ENCODE measurements around the gene CACNA2D3. TPM values are rescaled to one million over a fixed set of nuclear protein-coding genes. Genes with fewer than 3 reads are reported as not detected.

Gene CACNA2D3
- total and polyA plus RNA-seq, 2 donors from 2014 or later = 5.7 to 11.2 TPM

GRCh38 chr3:54120657-54121413 is 1.5 kb upstream of the CACNA2D3 start:
- peaks cover 16% of the 10 kb centered on the region for H3K27me3 ChIP-seq (ENCODE audit: control insufficient read depth, insufficient read depth, low read length)
- H3K9me3 ChIP-seq (ENCODE audit: control insufficient read depth in 2 of 3, insufficient read depth in 1 of 3, low read length in 3 of 3) = no peaks in the 10 kb centered on the region
- peak overlapping the region in 1 of 3 donors; percentile 48 for H3K4me3 ChIP-seq (ENCODE audit: low read length in 3 of 3)
- TF ChIP-seq CTCF (IDR thresholded peaks at IDR 0.05; ENCODE audit: borderline replicate concordance, extremely low read depth, insufficient read depth) = no peak
- no peak overlapping the region for H3K9ac ChIP-seq (ENCODE audit: low read length in 3 of 3)
- FAIRE-seq (no peak), DNase-seq (peak; percentile 64 to 89 (median 70))
- H3K4me1 ChIP-seq (ENCODE audit: control insufficient read depth in 2 of 3, insufficient read depth in 2 of 3, low read depth in 1 of 3, low read length in 3 of 3) = no peaks in the 10 kb centered on the region
- intact Hi-C loops (cut with DNase I) = no loop called here
- no peak overlapping the region for H3K27ac ChIP-seq (ENCODE audit: low read depth in 2 of 2, low read length in 2 of 2)
- no peaks in the 10 kb centered on the region for H3K36me3 ChIP-seq (ENCODE audit: control insufficient read depth in 2 of 3, insufficient read depth in 3 of 3, low read length in 3 of 3)

- peak; percentile 38 to 82 (median 54) for DNase-seq
- Histone ChIP-seq H3K27ac (ENCODE audit: low read depth in 2 of 2, low read length in 2 of 2) (peak overlapping the region; percentile 24 to 56), H3K4me3 (ENCODE audit: low read length in 3 of 3) (peak overlapping the region in 1 of 3 donors; percentile 48), H3K4me1 (ENCODE audit: control insufficient read depth in 2 of 3, insufficient read depth in 2 of 3, low read depth in 1 of 3, low read length in 3 of 3) (no peaks in the 10 kb centered on the region), H3K9ac (ENCODE audit: low read length in 3 of 3) (no peak overlapping the region), H3K36me3 (ENCODE audit: control insufficient read depth in 2 of 3, insufficient read depth in 3 of 3, low read length in 3 of 3) (no peaks in the 10 kb centered on the region), H3K9me3 (ENCODE audit: control insufficient read depth in 2 of 3, insufficient read depth in 1 of 3, low read length in 3 of 3) (no peaks in the 10 kb centered on the region), H3K27me3 (ENCODE audit: control insufficient read depth, insufficient read depth, low read length) (peaks cover 16% of the 10 kb centered on the region)
- no peak for FAIRE-seq
- intact Hi-C loops (cut with DNase I) = no loop called here
- TF ChIP-seq CTCF (IDR thresholded peaks at IDR 0.05; ENCODE audit: borderline replicate concordance, extremely low read depth, insufficient read depth) = no peak
These were observed 683 bp upstream of the CACNA2D3 start for GRCh38 chr3:54121414-54122323.

GRCh38 chr3:54123003-54123775 is 837 bp downstream of the CACNA2D3 start:
- H3K27ac ChIP-seq (ENCODE audit: low read depth in 2 of 2, low read length in 2 of 2) = peak overlapping the region; percentile 14 to 41
- H3K27me3 ChIP-seq (ENCODE audit: control insufficient read depth, insufficient read depth, low read length) = peaks cover 16% of the 10 kb centered on the region
- peak overlapping the region in 1 of 3 donors; percentile 69 for H3K9ac ChIP-seq (ENCODE audit: low read length in 3 of 3)

More at GRCh38 chr3:54123003-54123775, 837 bp downstream of the CACNA2D3 start:
- no peak for FAIRE-seq
- intact Hi-C loops (cut with DNase I) = no loop called here
- no peaks in the 10 kb centered on the region for H3K36me3 ChIP-seq (ENCODE audit: control insufficient read depth in 2 of 3, insufficient read depth in 3 of 3, low read length in 3 of 3)
- no peak for TF ChIP-seq CTCF (IDR thresholded peaks at IDR 0.05; ENCODE audit: borderline replicate concordance, extremely low read depth, insufficient read depth)
- H3K4me1 ChIP-seq (ENCODE audit: control insufficient read depth in 2 of 3, insufficient read depth in 2 of 3, low read depth in 1 of 3, low read length in 3 of 3) = no peaks in the 10 kb centered on the region
- H3K9me3 ChIP-seq (ENCODE audit: control insufficient read depth in 2 of 3, insufficient read depth in 1 of 3, low read length in 3 of 3) = no peaks in the 10 kb centered on the region
- peak in 4 of 5 donors; percentile 14 to 64 (median 32) for DNase-seq
- H3K4me3 ChIP-seq (ENCODE audit: low read length in 3 of 3) = peak overlapping the region in 2 of 3 donors; percentile 54 to 59

All from kidney (tissue), 14 donors.